Fibroblast of villous mesenchyme (primary cell): ENCODE data around the gene ATP4A. TPM values are rescaled to one million over a fixed set of nuclear protein-coding genes. Genes with fewer than 3 reads are reported as not detected.

Source experiments
- DNase-seq: peaks from one replicate; pipeline ENCODE4 v3.0.0-alpha.2; 2010; ENCODE audit warnings: low read depth
- H3K4me3 ChIP-seq: 2 replicates; pipeline ENCODE4 v1.5.1; 2011; ENCODE audit warnings: low read depth, mild to moderate bottlenecking, low read length
- total RNA-seq: library from RNA; depleted of rRNA; stranded (reverse); fragments of >200 nt; gene quantifications from 2 replicates; pipeline ENCODE4 v1.2.3, GENCODE V29; 2012
- TF ChIP-seq, protein P1 (sequence below): IDR thresholded peaks from 2 replicates; pipeline ENCODE4 v1.5.1; 2012; ENCODE audit warnings: low read depth, mild to moderate bottlenecking, low read length; ENCODE audit not compliant: insufficient read depth

ATP4A gene
- total RNA-seq, 1 donor, result not detected

DNA sequence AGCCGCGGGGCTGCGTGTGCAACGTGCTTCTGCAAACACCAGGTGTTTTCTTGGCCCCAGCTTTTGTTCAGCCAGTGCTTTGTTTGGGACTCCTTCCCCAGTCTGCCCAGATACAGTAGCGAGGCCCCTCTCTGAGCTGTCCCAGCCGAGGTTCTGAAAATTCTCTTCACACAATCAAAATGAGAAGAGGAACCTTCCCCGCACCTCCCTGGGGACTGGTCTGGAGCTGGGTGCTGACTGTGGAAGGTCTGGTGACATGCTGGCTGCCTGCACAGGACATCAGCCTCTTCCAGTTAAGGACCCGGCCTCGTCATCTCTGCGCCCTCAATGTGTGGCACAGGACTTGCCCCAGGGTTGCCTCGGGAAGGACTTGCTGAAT is 4.2 kb downstream of the ATP4A start:
- TF ChIP-seq, protein P1, sequence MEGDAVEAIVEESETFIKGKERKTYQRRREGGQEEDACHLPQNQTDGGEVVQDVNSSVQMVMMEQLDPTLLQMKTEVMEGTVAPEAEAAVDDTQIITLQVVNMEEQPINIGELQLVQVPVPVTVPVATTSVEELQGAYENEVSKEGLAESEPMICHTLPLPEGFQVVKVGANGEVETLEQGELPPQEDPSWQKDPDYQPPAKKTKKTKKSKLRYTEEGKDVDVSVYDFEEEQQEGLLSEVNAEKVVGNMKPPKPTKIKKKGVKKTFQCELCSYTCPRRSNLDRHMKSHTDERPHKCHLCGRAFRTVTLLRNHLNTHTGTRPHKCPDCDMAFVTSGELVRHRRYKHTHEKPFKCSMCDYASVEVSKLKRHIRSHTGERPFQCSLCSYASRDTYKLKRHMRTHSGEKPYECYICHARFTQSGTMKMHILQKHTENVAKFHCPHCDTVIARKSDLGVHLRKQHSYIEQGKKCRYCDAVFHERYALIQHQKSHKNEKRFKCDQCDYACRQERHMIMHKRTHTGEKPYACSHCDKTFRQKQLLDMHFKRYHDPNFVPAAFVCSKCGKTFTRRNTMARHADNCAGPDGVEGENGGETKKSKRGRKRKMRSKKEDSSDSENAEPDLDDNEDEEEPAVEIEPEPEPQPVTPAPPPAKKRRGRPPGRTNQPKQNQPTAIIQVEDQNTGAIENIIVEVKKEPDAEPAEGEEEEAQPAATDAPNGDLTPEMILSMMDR, result no peak
- no peak overlapping the region for H3K4me3 ChIP-seq
- DNase-seq, result no peak

DNA sequence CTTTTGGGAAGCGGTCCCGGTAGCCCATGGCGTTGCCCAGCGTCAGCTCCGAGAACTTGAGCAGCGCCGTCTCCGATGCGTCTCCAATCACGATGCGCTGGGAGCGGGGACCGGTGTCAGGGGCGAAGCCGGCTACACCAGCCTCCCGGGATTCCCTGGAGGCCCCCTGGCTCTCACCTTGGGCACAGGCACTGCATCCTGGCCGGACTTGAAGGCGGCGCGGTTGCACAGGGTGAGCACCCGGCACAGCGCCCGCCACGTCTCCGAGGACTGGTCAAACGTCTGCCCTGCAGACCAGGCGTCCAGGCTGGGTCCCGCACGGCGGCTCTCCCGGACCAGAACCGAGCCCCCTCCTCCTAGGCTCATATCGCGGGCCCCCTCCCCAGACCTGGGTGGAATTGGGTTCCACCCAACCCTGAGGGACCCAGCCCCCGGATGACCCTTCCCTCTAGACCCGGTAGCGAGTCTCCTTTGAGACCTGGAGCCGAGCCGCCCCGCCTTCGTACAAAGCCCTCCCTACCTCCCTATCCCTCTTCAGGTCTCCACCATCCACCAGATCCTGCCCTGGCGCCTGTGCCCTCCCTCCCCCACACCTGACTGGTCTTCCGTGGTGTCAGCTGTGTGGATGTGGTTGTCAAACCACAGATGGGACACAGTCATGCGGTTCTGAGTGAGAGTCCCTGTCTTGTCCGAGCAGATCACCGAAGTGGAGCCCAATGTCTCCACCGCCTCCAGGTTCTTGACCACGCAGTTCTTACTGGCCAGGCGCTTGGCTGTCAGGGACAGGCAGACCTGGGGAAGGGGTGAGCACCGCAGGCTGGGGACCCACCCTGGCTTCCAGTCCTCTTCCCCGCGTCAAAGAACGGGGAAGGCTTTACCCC is 4.8 kb downstream of the ATP4A start:
- H3K4me3 ChIP-seq, result peak overlapping the region; percentile 63
- no peak for DNase-seq
- TF ChIP-seq, protein P1, result no peak

DNA sequence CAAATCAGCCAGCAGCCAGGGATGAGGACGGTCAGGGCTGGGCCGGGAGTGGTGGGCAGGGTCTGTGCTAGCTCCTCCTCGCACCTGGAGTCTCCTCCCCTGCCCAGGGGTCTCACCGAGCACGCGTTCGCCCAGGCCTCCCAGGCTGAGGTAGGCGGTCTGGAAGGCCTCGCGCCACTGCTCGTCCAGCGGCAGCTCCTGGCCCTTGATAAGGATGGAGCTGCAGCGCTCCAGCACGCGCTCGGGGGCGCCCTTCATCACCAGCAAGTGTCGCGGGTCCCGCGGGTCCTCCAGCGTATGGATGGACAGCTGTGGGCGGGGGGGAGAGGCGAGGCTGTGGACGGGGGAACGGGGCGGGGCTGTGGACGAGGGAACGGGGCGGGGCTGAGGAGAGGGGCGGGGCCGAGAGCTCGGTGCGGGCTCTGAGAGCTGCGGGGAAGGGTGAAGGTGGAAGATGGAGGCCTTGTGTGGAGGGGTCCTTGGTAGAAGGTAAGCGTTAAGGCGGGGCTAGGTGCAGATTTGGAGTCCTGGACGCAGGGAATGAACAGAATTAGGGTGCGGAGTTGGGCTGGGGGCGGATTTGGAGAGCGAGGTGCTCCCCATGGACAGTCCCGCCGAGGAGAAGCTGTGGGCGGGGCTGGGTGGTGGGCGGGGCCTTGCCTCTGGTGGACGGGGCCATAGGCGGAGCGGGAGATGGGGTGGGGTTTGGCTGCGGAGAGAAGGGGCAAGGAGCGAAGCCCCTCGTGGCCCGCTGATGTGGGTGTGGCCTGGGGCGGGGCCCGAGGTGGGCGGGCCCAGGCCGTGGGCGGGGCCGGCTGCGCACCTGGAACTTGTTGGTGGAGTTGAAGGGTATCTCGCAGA is 5.7 kb downstream of the ATP4A start:
- H3K4me3 ChIP-seq, result peak overlapping the region; percentile 63
- DNase-seq, result peak; percentile 47
- TF ChIP-seq, protein P1, result no peak

DNA sequence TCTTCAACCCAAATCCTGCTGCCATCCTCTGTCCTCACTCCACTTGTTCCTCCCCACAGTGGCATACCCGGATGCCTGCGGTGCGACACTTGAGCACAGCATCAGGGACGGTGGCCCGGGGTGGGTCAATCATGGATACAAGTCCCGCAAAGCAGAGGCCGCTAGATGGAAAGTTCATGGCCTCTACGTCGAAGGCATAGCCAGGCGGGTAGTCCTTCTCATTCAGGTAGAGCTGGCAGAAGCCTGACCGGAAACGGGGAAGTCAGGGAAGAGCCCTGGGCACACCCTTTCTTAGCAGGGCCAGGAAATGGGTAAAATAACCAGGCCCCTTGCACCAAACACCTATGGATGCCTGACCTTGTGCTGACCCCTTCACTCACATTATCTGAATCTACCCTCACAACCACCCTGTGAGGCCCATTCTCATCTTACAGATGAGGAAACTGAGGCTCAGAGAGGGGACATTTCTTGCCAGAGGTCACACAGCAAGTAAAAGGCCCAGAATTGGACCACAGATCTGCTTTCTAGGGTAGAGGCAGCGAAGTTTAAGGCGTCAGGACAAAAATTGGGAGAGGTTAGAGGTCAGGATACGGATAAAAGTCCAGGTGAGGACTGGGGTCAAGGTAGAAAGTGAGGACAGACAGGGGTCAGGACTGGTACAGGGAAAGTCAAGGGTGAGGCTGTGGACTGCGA is 6.5 kb downstream of the ATP4A start:
- no peak overlapping the region for H3K4me3 ChIP-seq
- TF ChIP-seq, protein P1, result no peak
- no peak for DNase-seq

DNA sequence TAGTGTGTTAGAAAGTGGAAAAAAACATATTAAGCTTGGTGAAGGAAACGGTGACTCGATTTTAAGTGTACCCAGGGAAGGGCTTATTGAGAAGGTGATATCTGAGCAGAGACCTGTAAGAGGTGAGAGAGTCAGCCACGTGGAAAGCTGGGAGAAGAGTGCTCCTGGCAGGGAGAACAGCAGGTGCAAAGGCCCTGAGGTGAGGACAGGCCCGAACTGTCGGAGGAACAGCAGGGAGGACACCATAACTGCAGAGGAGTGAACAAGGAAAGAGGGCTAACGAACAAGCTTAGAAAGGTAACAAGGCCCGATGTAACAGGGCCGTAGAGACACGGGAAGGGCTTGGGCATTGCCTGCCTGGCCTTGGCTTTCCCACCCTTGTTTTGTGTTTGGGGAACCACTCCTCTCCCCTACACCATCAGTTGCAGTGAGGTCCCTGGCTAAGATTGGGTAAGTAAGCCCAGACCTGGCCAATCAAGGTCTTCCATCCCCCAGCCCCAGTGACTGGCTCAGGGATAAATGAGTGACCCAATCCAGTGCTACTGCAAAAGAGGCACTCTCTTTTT is 7.3 kb downstream of the ATP4A start:
- TF ChIP-seq, protein P1, result no peak
- no peak overlapping the region for H3K4me3 ChIP-seq
- no peak for DNase-seq

DNA sequence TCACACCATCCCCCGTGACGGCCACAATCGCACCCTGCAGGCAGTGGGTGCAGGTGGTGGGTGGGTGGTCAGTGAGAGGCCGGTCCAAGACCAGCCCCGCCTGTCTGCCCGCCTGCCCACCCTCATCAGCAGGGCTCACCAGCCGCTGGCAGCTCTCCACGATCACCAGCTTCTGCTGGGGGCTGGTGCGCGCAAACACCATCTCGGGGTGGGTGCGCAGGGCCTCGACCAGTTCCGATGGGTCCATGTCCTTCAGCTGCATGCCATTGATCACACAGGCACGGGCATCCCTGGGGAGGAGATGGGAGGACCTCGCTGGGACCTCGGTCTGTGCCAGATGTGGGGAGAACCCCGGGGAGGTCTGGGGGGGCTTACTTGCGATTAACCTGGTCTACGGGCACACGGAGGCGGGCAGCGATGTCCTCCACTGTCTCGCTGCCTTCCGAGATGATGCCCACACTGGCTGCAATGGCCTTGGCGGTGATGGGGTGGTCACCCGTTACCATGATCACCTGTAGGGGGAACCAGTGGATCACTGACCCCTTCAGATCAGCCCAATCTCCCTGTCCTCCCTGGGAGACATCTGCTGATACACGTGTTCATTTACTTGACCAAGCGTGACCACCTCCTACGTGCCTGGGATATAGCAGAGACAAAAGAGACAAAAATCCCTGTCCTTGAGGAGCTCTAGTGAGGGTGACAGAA is 8.0 kb downstream of the ATP4A start:
- DNase-seq, result peak; percentile 27
- H3K4me3 ChIP-seq, result no peak overlapping the region
- TF ChIP-seq, protein P1, result peak; percentile 15
